MM.1S (cell line): ENCODE measurements around the gene KRTAP5-11.
"Not testable (repeated sequence)": the region's sequence is repeated elsewhere in the genome, so short reads cannot be mapped to it uniquely, and the experiment has no call there.

Experiments used
- DNase-seq: peaks from one replicate; pipeline ENCODE4 v3.0.0-alpha.2; 2015
- H2AFZ ChIP-seq: fragments of 300-600 bp; sonication (generic); 2 replicates; pipeline ENCODE4 v1.6.0; 2016; ENCODE audit warnings: antibody characterized with exemption, low read length
- H3F3A ChIP-seq: fragments of 300-600 bp; sonication (generic); 2 replicates; pipeline ENCODE4 v1.6.1; 2016; ENCODE audit warnings: mild to moderate bottlenecking, antibody characterized with exemption, low read length, moderate library complexity, mixed read lengths; ENCODE audit not compliant: insufficient read depth
- H3K27ac ChIP-seq: fragments of 300-600 bp; sonication (generic); 2 replicates; pipeline ENCODE4 v1.5.1; 2016; ENCODE audit warnings: mild to moderate bottlenecking, low read length
- H3K27me3 ChIP-seq: fragments of 300-600 bp; sonication (generic); replicated peaks from 2 replicates; pipeline ENCODE4 v1.6.0; 2016; ENCODE audit warnings: low read length; ENCODE audit not compliant: insufficient read depth
- H3K36me3 ChIP-seq: fragments of 300-600 bp; sonication (generic); replicated peaks from 2 replicates; pipeline ENCODE4 v1.6.1; 2016; ENCODE audit warnings: mild to moderate bottlenecking, low read length, mixed read lengths; ENCODE audit not compliant: insufficient read depth
- H3K4me1 ChIP-seq: fragments of 300-600 bp; sonication (generic); 2 replicates; pipeline ENCODE4 v1.6.1; 2016; ENCODE audit warnings: low read length, mixed read lengths
- H3K4me2 ChIP-seq: fragments of 300-600 bp; sonication (generic); 2 replicates; pipeline ENCODE4 v1.6.0; 2016; ENCODE audit warnings: low read depth, low read length
- H3K4me3 ChIP-seq: fragments of 300-600 bp; sonication (generic); 2 replicates; pipeline ENCODE4 v1.5.1; 2016; ENCODE audit warnings: low read length, mixed read lengths
- H3K79me2 ChIP-seq: fragments of 300-600 bp; sonication (generic); 2 replicates; pipeline ENCODE4 v1.6.1; 2016; ENCODE audit warnings: mixed run types, low read length, mixed read lengths
- H3K9ac ChIP-seq: fragments of 300-600 bp; sonication (generic); 2 replicates; pipeline ENCODE4 v1.6.1; 2016; ENCODE audit warnings: low read length, mixed read lengths
- H3K9me2 ChIP-seq: fragments of 300-600 bp; sonication (generic); replicated peaks from 2 replicates; pipeline ENCODE4 v1.6.1; 2016; ENCODE audit warnings: mild to moderate bottlenecking, low read length, mixed read lengths; ENCODE audit not compliant: insufficient read depth
- H3K9me3 ChIP-seq: fragments of 300-600 bp; sonication (generic); replicated peaks from 2 replicates; pipeline ENCODE4 v1.6.1; 2016; ENCODE audit warnings: mild to moderate bottlenecking, low read length, mixed read lengths; ENCODE audit not compliant: insufficient read depth
- H4K20me1 ChIP-seq: fragments of 300-600 bp; sonication (generic); 2 replicates; pipeline ENCODE4 v1.6.1; 2016; ENCODE audit warnings: mild to moderate bottlenecking, low read length, moderate library complexity, mixed read lengths; ENCODE audit not compliant: insufficient read depth
- TF ChIP-seq, protein P1 (sequence below): fragments of 300-600 bp; sonication (generic); IDR thresholded peaks from 2 replicates; pipeline ENCODE4 v1.5.1; 2016; ENCODE audit warnings: antibody characterized with exemption, low read length, mixed read lengths

KRTAP5-11 gene

GRCh38 chr11:71604798-71605488 is 22.3 kb upstream of the KRTAP5-11 start:
- H3K4me1 ChIP-seq, H3K4me3 ChIP-seq, H3K9me2 ChIP-seq, H4K20me1 ChIP-seq, H3K36me3 ChIP-seq, H3K9me3 ChIP-seq, H3K27me3 ChIP-seq, H3K79me2 ChIP-seq, H3F3A ChIP-seq: not testable (repeated sequence)
- H3K9ac ChIP-seq = peak overlapping the region; percentile 45
- peak overlapping the region; percentile 55; the same call in 1 of the 2 replicates for H3K4me2 ChIP-seq
- H2AFZ ChIP-seq = peak overlapping the region; percentile 45; the same call in 1 of the 2 replicates
- peak overlapping the region; percentile 72; the same call in 1 of the 2 replicates for H3K27ac ChIP-seq
- DNase-seq = peak; percentile 54
- TF ChIP-seq, protein P1, sequence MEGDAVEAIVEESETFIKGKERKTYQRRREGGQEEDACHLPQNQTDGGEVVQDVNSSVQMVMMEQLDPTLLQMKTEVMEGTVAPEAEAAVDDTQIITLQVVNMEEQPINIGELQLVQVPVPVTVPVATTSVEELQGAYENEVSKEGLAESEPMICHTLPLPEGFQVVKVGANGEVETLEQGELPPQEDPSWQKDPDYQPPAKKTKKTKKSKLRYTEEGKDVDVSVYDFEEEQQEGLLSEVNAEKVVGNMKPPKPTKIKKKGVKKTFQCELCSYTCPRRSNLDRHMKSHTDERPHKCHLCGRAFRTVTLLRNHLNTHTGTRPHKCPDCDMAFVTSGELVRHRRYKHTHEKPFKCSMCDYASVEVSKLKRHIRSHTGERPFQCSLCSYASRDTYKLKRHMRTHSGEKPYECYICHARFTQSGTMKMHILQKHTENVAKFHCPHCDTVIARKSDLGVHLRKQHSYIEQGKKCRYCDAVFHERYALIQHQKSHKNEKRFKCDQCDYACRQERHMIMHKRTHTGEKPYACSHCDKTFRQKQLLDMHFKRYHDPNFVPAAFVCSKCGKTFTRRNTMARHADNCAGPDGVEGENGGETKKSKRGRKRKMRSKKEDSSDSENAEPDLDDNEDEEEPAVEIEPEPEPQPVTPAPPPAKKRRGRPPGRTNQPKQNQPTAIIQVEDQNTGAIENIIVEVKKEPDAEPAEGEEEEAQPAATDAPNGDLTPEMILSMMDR = peak; percentile 32; the same call in 1 of the 2 replicates

DNA sequence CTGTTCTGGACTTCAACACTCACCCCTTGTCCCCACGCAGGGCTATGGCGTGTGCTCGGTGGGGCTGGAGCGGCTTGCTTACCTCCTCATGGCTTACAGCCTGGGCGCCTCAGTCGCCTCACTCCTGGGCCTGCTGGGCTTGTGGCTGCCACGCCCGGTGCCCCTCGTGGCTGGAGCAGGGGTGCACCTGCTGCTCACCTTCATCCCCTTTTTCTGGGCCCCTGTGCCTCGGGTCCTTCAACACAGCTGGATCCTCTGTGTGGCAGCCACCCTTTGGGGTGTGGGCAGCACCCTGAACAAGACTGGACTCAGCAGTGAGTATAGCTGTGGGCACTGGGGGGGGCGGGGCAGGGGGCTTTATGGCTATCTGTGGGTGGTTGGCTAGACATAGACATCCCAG is 20.5 kb upstream of the KRTAP5-11 start:
- H3K4me1 ChIP-seq, H3K4me2 ChIP-seq, H3K27me3 ChIP-seq: not testable (repeated sequence)

GRCh38 chr11:71589546-71589920 is 6.9 kb upstream of the KRTAP5-11 start:
- not testable (repeated sequence) for DNase-seq, H4K20me1 ChIP-seq, H3K9me2 ChIP-seq, H3K79me2 ChIP-seq, H3K36me3 ChIP-seq, H2AFZ ChIP-seq, H3F3A ChIP-seq, H3K4me1 ChIP-seq, H3K4me3 ChIP-seq, H3K27ac ChIP-seq, H3K9ac ChIP-seq, H3K9me3 ChIP-seq, H3K27me3 ChIP-seq, H3K4me2 ChIP-seq

More for the DNA sequence above, 20.5 kb upstream of the KRTAP5-11 start:
- H3K27ac ChIP-seq, H3K36me3 ChIP-seq, DNase-seq, H3K79me2 ChIP-seq, H4K20me1 ChIP-seq, H2AFZ ChIP-seq, H3K9me3 ChIP-seq, H3K9ac ChIP-seq, H3F3A ChIP-seq, H3K4me3 ChIP-seq, H3K9me2 ChIP-seq: not testable (repeated sequence)

GRCh38 chr11:71588822-71589545 is 6.3 kb upstream of the KRTAP5-11 start:
- 0 out of 2 replicates have a peak overlapping the region, but pooled peaks have one; percentile 45 for H2AFZ ChIP-seq
- H3K4me3 ChIP-seq, H3K9me2 ChIP-seq, H3K36me3 ChIP-seq, H4K20me1 ChIP-seq, H3K4me1 ChIP-seq, H3K9ac ChIP-seq, H3K27me3 ChIP-seq, H3K9me3 ChIP-seq, H3K27ac ChIP-seq, H3K4me2 ChIP-seq, H3F3A ChIP-seq, H3K79me2 ChIP-seq: not testable (repeated sequence)
- TF ChIP-seq, protein P1 = peak; percentile 48
- peak; percentile 85 for DNase-seq

- not testable (repeated sequence) for H3K4me3 ChIP-seq, H3F3A ChIP-seq, H3K9me2 ChIP-seq, H3K4me1 ChIP-seq, H3K27ac ChIP-seq, H2AFZ ChIP-seq, H4K20me1 ChIP-seq, H3K79me2 ChIP-seq, H3K36me3 ChIP-seq, H3K9ac ChIP-seq, H3K4me2 ChIP-seq, H3K9me3 ChIP-seq, DNase-seq
- H3K27me3 ChIP-seq = peaks cover 12% of the 10 kb centered on the region; the same call in 1 of the 2 replicates
Measured at GRCh38 chr11:71588314-71588713, 5.6 kb upstream of the KRTAP5-11 start.

DNA sequence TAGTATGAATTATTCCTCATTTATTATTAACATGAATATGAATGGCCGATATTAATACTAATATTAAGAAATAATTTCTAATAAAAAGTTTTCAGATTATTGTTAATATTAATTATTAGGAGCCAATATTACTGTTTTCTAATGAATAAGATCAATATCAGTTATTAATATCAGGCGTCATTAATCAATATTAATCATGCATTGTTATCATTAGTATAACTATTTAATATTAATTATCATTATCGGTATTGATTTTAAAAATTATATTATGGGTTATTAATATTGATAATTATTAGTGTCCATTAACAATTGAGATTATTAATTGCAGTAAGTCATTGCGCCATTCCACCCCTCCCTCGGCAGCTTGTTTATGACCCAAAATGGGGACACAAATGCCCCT is 3.0 kb upstream of the KRTAP5-11 start:
- not testable (repeated sequence) for H3K4me2 ChIP-seq, H2AFZ ChIP-seq, DNase-seq, H3K9me3 ChIP-seq, H3K4me3 ChIP-seq, H3K9ac ChIP-seq, H3K36me3 ChIP-seq, H3K27ac ChIP-seq, H3K4me1 ChIP-seq, H3K9me2 ChIP-seq, H3F3A ChIP-seq, H3K79me2 ChIP-seq, H4K20me1 ChIP-seq
- peaks cover 30% of the 10 kb centered on the region; the same call in 1 of the 2 replicates for H3K27me3 ChIP-seq
